Neuronal stem cell (in vitro differentiated cells): ENCODE measurements around the gene GPR26.
A peak's percentile ranks its signal among the peaks of the same experiment; 100 is the strongest.

Experiments
- DNase-seq: peaks from one replicate; pipeline ENCODE4 v3.0.0-alpha.2; 2013; ENCODE audit warnings: low spot score
- H2AFZ ChIP-seq: one replicate; pipeline ENCODE4 v1.6.1; 2013; ENCODE audit warnings: mild to moderate bottlenecking, low read length, inconsistent platforms
- H2AK5ac ChIP-seq: 2 replicates; pipeline ENCODE4 v1.6.1; 2013; ENCODE audit warnings: low read depth, mild to moderate bottlenecking, inconsistent platforms, low read length, moderate library complexity, mixed read lengths
- H2BK120ac ChIP-seq: 2 replicates; pipeline ENCODE4 v1.6.1; 2013; ENCODE audit warnings: low read depth, mild to moderate bottlenecking, inconsistent platforms, low read length, moderate library complexity, mixed read lengths
- H2BK12ac ChIP-seq: one replicate; pipeline ENCODE4 v1.6.1; 2013; ENCODE audit warnings: low read length, inconsistent platforms
- H2BK15ac ChIP-seq: 2 replicates; pipeline ENCODE4 v1.6.1; 2013; ENCODE audit warnings: mild to moderate bottlenecking, low read length, inconsistent platforms, mixed read lengths
- H2BK5ac ChIP-seq: one replicate; pipeline ENCODE4 v1.6.1; 2013; ENCODE audit warnings: inconsistent platforms, mild to moderate bottlenecking, low read length, moderate library complexity
- H3K14ac ChIP-seq: one replicate; pipeline ENCODE4 v1.6.1; 2013; ENCODE audit warnings: low read length, inconsistent platforms
- H3K18ac ChIP-seq: 2 replicates; pipeline ENCODE4 v1.6.1; 2013; ENCODE audit warnings: low read length, inconsistent platforms
- H3K23ac ChIP-seq: 2 replicates; pipeline ENCODE4 v1.6.1; 2013; ENCODE audit warnings: low read depth, mild to moderate bottlenecking, mixed read lengths, low read length, inconsistent platforms; ENCODE audit not compliant: poor library complexity
- H3K27ac ChIP-seq: replicated peaks from 3 replicates; pipeline ENCODE4 v1.5.1; 2013; ENCODE audit warnings: low read length, inconsistent platforms
- H3K27me3 ChIP-seq, 3 experiments: 2 replicates each; pipeline ENCODE4 v1.6.1; 2013; ENCODE audit warnings: low read length in 3 of 3, mild to moderate bottlenecking in 2 of 3, inconsistent platforms in 1 of 3, low read depth in 1 of 3, mixed read lengths in 1 of 3, moderate library complexity in 1 of 3; ENCODE audit not compliant: control insufficient read depth in 3 of 3, insufficient read depth in 3 of 3
- H3K36me3 ChIP-seq, 2 donors: replicated peaks in 1 of 2; 2 replicates each; pipeline ENCODE4 v1.6.1; 2013; ENCODE audit warnings: low read length in 2 of 2; ENCODE audit not compliant: control insufficient read depth in 2 of 2, insufficient read depth in 2 of 2
- H3K4ac ChIP-seq: 2 replicates; pipeline ENCODE4 v1.6.1; 2013; ENCODE audit warnings: inconsistent platforms, mild to moderate bottlenecking, low read length, moderate library complexity
- H3K4me1 ChIP-seq, 2 donors: 1 replicate in 1 of 2; 2 replicates in 1 of 2; pipeline ENCODE4 v1.6.1; 2013; ENCODE audit warnings: low read length in 2 of 2, low read depth in 1 of 2; ENCODE audit not compliant: control insufficient read depth in 2 of 2, insufficient read depth in 1 of 2
- H3K4me2 ChIP-seq: one replicate; pipeline ENCODE4 v1.6.1; 2013; ENCODE audit warnings: mild to moderate bottlenecking, low read length, inconsistent platforms; ENCODE audit not compliant: insufficient read depth, poor library complexity, severe bottlenecking
- H3K4me3 ChIP-seq, 2 donors: 2 replicates each; pipeline ENCODE4 v1.5.1; 2013; ENCODE audit warnings: low read length in 2 of 2, mild to moderate bottlenecking in 2 of 2, inconsistent platforms in 1 of 2, moderate library complexity in 1 of 2
- H3K79me1 ChIP-seq: one replicate; pipeline ENCODE4 v1.6.1; 2013; ENCODE audit warnings: low read depth, mild to moderate bottlenecking, inconsistent platforms, low read length, moderate library complexity
- H3K9ac ChIP-seq: one replicate; pipeline ENCODE4 v1.6.1; 2013; ENCODE audit warnings: mild to moderate bottlenecking, low read depth, low read length, inconsistent platforms; ENCODE audit not compliant: poor library complexity
- H3K9me3 ChIP-seq, 2 donors: replicated peaks in 1 of 2; 2 replicates each; pipeline versions ENCODE3 to v1.6.1; 2013; ENCODE audit warnings: low read length in 2 of 2, mild to moderate bottlenecking in 2 of 2, inconsistent platforms in 1 of 2, low read depth in 1 of 2, mixed read lengths in 1 of 2, moderate library complexity in 1 of 2; ENCODE audit not compliant: control insufficient read depth in 2 of 2, insufficient read depth in 1 of 2
- H4K8ac ChIP-seq: one replicate; pipeline ENCODE4 v1.6.1; 2013; ENCODE audit warnings: low read depth, mild to moderate bottlenecking, inconsistent platforms, low read length, moderate library complexity
- H4K91ac ChIP-seq: one replicate; pipeline ENCODE4 v1.6.1; 2013; ENCODE audit warnings: low read length, low read depth, mild to moderate bottlenecking, inconsistent platforms; ENCODE audit not compliant: poor library complexity
- WGBS, 2 donors: extraction: QIAGEN DNeasy Blood & Tissue Kit; methylation state at CpG; one replicate each; pipeline ENCODE4 v1.1.7; 2013; ENCODE audit warnings: missing lambda C conversion rate in 2 of 2, mixed read lengths in 1 of 2; ENCODE audit not compliant: insufficient read length in 2 of 2, insufficient replicate concordance in 1 of 2; ENCODE audit errors: extremely low coverage in 2 of 2; 5-methylcytosine and 5-hydroxymethylcytosine counted together

Gene GPR26

DNA sequence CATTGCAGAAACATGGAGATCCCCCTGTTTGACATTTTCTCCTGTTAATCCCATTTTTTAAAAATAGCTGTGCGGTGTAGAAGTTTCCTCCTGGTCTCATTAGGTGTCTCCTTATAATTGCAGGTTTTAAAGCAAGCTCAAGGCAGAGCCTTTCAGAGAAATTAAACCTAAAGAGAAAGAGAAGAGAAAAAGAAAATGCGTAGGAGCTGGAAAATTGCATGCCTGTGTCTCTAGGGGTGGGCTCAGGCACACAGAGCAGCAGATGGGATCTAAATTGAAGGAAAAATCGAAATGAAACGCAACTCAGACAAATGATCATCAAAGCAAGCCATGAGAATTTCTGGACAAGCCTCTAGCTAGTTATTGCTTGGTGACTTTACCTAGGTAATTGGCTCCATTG lies 40.1 kb downstream of the GPR26 start:
- Histone ChIP-seq H3K9ac (no peak overlapping the region), H3K36me3 (no peaks in the 10 kb centered on the region), H3K79me1 (no peaks in the 10 kb centered on the region), H3K9me3 (no peaks in the 10 kb centered on the region), H3K14ac (no peak overlapping the region), H4K91ac (no peak overlapping the region), H2AFZ (no peak overlapping the region), H3K4ac (no peak overlapping the region), H3K27ac (no peak overlapping the region), H3K27me3 (no peaks in the 10 kb centered on the region), H3K4me2 (no peak overlapping the region), H2AK5ac (no peak overlapping the region), H2BK12ac (no peak overlapping the region), H3K23ac (no peak overlapping the region), H3K18ac (no peak overlapping the region), H3K4me1 (no peaks in the 10 kb centered on the region), H2BK5ac (no peak overlapping the region), H3K4me3 (no peak overlapping the region), H4K8ac (no peak overlapping the region), H2BK15ac (no peak overlapping the region), H2BK120ac (no peak overlapping the region)
- WGBS, 2 donors, result no CpG with 5 or more reads among the region's 4 CpGs
- DNase-seq, result no peak

DNA sequence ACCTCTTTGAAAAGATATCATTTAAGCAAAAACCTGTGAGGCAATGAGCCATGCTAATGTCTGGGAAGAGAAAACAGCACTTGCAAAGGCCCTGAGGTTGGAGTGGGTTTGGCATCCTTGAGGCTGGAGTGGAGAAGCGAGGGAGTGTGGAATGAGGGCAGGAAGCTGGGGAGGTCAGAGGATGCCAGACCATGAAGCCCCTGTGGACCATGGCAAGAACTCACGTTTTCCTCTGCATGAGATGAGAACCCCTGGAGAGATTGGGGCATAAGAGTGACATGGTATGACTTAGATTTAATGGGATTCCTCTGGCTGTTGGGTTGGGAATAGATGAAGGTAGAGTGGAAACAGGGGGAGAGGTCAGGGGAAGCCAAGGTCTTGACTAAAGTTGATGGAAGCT lies 49.4 kb downstream of the GPR26 start:
- Histone ChIP-seq H2BK5ac (no peak overlapping the region), H3K4me1 (no peaks in the 10 kb centered on the region), H3K18ac (no peak overlapping the region), H3K27me3 (no peaks in the 10 kb centered on the region), H3K4me2 (no peak overlapping the region), H4K8ac (no peak overlapping the region), H2AFZ (no peak overlapping the region), H2BK12ac (no peak overlapping the region), H3K4ac (no peak overlapping the region), H3K36me3 (no peaks in the 10 kb centered on the region), H3K4me3 (no peak overlapping the region), H2BK15ac (no peak overlapping the region), H3K9me3 (peaks cover 0 to 3% of the 10 kb centered on the region in 2 donors), H3K27ac (no peak overlapping the region), H3K14ac (no peak overlapping the region), H3K79me1 (no peaks in the 10 kb centered on the region), H2AK5ac (no peak overlapping the region), H4K91ac (no peak overlapping the region), H3K23ac (no peak overlapping the region), H3K9ac (no peak overlapping the region), H2BK120ac (no peak overlapping the region)
- no CpG with 5 or more reads among the region's 2 CpGs for WGBS, 2 donors
- DNase-seq, result no peak

DNA sequence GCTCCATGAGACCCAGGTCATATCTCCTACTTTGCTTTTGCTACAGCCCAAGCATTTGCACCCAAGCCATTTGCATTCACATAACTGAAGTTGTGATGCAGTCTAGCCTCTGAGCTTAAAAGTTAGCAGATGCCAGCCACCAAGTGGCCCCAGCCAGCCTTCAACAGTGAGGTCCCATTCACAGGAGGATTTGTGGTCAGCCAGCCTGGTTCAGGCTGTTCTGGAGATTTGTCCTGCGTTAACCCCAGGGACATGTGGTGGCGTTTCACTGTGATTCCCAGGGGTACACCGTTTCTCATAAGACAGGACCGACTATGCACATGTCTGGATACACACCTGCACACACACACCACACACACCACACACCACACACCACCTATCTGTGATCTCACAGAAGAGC lies 51.2 kb downstream of the GPR26 start:
- H3K18ac ChIP-seq, result peak overlapping the region; percentile 25
- no peak for DNase-seq
- H3K23ac ChIP-seq, result no peak overlapping the region
- H2BK5ac ChIP-seq, result no peak overlapping the region
- no CpG with 5 or more reads among the region's 4 CpGs for WGBS, 2 donors
- no peak overlapping the region for H2BK15ac ChIP-seq
- no peak overlapping the region for H4K8ac ChIP-seq
- no peaks in the 10 kb centered on the region for H3K36me3 ChIP-seq
- H2AFZ ChIP-seq, result no peak overlapping the region
- no peak overlapping the region for H2AK5ac ChIP-seq
- no peak overlapping the region for H3K14ac ChIP-seq
- H2BK12ac ChIP-seq, result no peak overlapping the region
- no peak overlapping the region for H2BK120ac ChIP-seq
- peaks cover 0 to 3% of the 10 kb centered on the region in 2 donors for H3K9me3 ChIP-seq
- no peak overlapping the region for H3K27ac ChIP-seq
- H3K4ac ChIP-seq, result no peak overlapping the region
- no peaks in the 10 kb centered on the region for H3K27me3 ChIP-seq
- H3K4me1 ChIP-seq, result no peaks in the 10 kb centered on the region
- no peak overlapping the region for H3K9ac ChIP-seq
- H3K4me2 ChIP-seq, result no peak overlapping the region
- no peak overlapping the region for H3K4me3 ChIP-seq
- no peak overlapping the region for H4K91ac ChIP-seq
- H3K79me1 ChIP-seq, result no peaks in the 10 kb centered on the region

DNA sequence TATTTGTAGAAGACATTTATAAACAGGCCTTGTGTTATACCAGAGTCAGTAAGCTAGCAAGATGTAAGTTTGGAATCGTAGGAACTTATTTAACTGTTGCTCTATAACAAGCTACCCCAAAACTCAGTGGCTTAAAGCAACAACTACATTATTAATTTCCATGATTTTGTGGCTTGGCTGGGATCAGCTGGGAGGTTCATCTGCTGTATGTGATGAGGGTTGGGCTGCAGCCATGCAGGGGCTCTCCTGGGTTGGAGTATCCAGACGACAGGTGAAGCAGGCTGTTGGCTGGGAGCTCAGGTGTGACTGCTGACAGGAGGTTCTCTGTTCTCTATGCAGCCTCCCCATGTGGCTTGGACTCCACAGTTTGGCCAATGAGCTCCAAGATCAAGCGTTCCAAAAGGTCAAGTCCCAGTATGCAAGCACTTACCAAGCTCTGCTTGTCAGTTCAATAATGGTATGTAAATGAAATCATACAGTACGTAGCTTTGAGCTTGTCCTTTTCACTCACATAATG lies 52.4 kb downstream of the GPR26 start:
- Histone ChIP-seq H3K9me3 (peaks cover 0 to 3% of the 10 kb centered on the region in 2 donors), H3K27me3 (no peaks in the 10 kb centered on the region), H4K91ac (no peak overlapping the region), H2BK12ac (no peak overlapping the region), H3K4me2 (no peak overlapping the region), H2BK5ac (no peak overlapping the region), H3K4me1 (no peaks in the 10 kb centered on the region), H2AK5ac (no peak overlapping the region), H3K4ac (no peak overlapping the region), H3K9ac (no peak overlapping the region), H3K79me1 (no peaks in the 10 kb centered on the region), H3K14ac (no peak overlapping the region), H3K23ac (no peak overlapping the region), H3K4me3 (no peak overlapping the region), H2AFZ (no peak overlapping the region), H4K8ac (no peak overlapping the region), H3K18ac (no peak overlapping the region), H3K27ac (no peak overlapping the region), H2BK120ac (no peak overlapping the region), H2BK15ac (no peak overlapping the region), H3K36me3 (no peaks in the 10 kb centered on the region)
- DNase-seq, result no peak
- WGBS, 2 donors, result no CpG with 5 or more reads among the region's 4 CpGs
